H9 (cell line): ENCODE measurements around the gene SLF1. TPM values are rescaled to one million over a fixed set of nuclear protein-coding genes. Genes with fewer than 3 reads are reported as not detected.

Source experiments
- DNase-seq: peaks from one replicate; pipeline ENCODE4 v3.0.0-alpha.2; 2017
- H2AFZ ChIP-seq: one replicate; pipeline ENCODE4 v1.6.1; 2013; ENCODE audit warnings: mild to moderate bottlenecking, low read length, control low read depth, moderate library complexity
- H2AK5ac ChIP-seq: 2 replicates; pipeline ENCODE4 v1.6.1; 2013; ENCODE audit warnings: low read length, control low read depth, mixed read lengths; ENCODE audit not compliant: insufficient read length
- H2BK120ac ChIP-seq: one replicate; pipeline ENCODE4 v1.6.1; 2013; ENCODE audit warnings: low read depth, mild to moderate bottlenecking, low read length, control low read depth, inconsistent platforms; ENCODE audit not compliant: poor library complexity, severe bottlenecking
- H2BK12ac ChIP-seq: 2 replicates; pipeline ENCODE4 v1.6.1; 2013; ENCODE audit warnings: low read length, control low read depth, mixed read lengths, low read depth; ENCODE audit not compliant: insufficient read length
- H2BK15ac ChIP-seq: 2 replicates; pipeline ENCODE4 v1.6.1; 2013; ENCODE audit warnings: low read depth, low read length, control low read depth
- H2BK20ac ChIP-seq: one replicate; pipeline ENCODE4 v1.6.1; 2013; ENCODE audit warnings: low read depth, mild to moderate bottlenecking, low read length, control low read depth, inconsistent platforms; ENCODE audit not compliant: poor library complexity, severe bottlenecking
- H2BK5ac ChIP-seq: 2 replicates; pipeline ENCODE4 v1.6.1; 2013; ENCODE audit warnings: low read length, control low read depth, mixed read lengths; ENCODE audit not compliant: insufficient read length
- H3K14ac ChIP-seq: 2 replicates; pipeline ENCODE4 v1.6.1; 2013; ENCODE audit warnings: low read length, control low read depth; ENCODE audit not compliant: insufficient read depth
- H3K18ac ChIP-seq: 2 replicates; pipeline ENCODE4 v1.6.1; 2013; ENCODE audit warnings: low read depth, mild to moderate bottlenecking, mixed read lengths, low read length, control low read depth; ENCODE audit not compliant: insufficient read length
- H3K23ac ChIP-seq: 2 replicates; pipeline ENCODE4 v1.6.1; 2013; ENCODE audit warnings: low read length, control low read depth, mixed read lengths, low read depth; ENCODE audit not compliant: insufficient read length
- H3K23me2 ChIP-seq: 2 replicates; pipeline ENCODE4 v1.6.1; 2013; ENCODE audit warnings: low read depth, mild to moderate bottlenecking, mixed read lengths, low read length, control low read depth; ENCODE audit not compliant: insufficient read length, poor library complexity, severe bottlenecking
- H3K27ac ChIP-seq: 2 replicates; pipeline ENCODE4 v1.5.1; 2013; ENCODE audit warnings: low read length, control low read depth, mixed read lengths, low read depth; ENCODE audit not compliant: insufficient read length
- H3K27me3 ChIP-seq: 2 replicates; pipeline ENCODE4 v1.6.1; 2013; ENCODE audit warnings: low read length, control low read depth, inconsistent platforms; ENCODE audit not compliant: insufficient read depth
- H3K4ac ChIP-seq: 2 replicates; pipeline ENCODE4 v1.6.1; 2013; ENCODE audit warnings: low read depth, mild to moderate bottlenecking, control low read depth, inconsistent platforms, low read length, moderate library complexity
- H3K4me1 ChIP-seq: 2 replicates; pipeline ENCODE4 v1.6.1; 2013; ENCODE audit warnings: low read length, control low read depth, inconsistent platforms; ENCODE audit not compliant: insufficient read depth
- H3K4me2 ChIP-seq: 2 replicates; pipeline ENCODE4 v1.6.1; 2013; ENCODE audit warnings: low read length, control low read depth, mixed read lengths; ENCODE audit not compliant: insufficient read length, insufficient read depth
- H3K56ac ChIP-seq: 2 replicates; pipeline ENCODE4 v1.6.1; 2013; ENCODE audit warnings: low read depth, mild to moderate bottlenecking, mixed read lengths, low read length, control low read depth; ENCODE audit not compliant: insufficient read length
- H3K79me1 ChIP-seq: 2 replicates; pipeline ENCODE4 v1.6.1; 2013; ENCODE audit warnings: low read depth, mild to moderate bottlenecking, moderate library complexity, low read length, control low read depth, inconsistent platforms; ENCODE audit not compliant: insufficient read depth, poor library complexity, severe bottlenecking
- H3K79me2 ChIP-seq: 2 replicates; pipeline ENCODE4 v1.6.1; 2013; ENCODE audit warnings: low read length, control low read depth, inconsistent platforms; ENCODE audit not compliant: insufficient read depth
- H3K9ac ChIP-seq: 2 replicates; pipeline ENCODE4 v1.6.1; 2013; ENCODE audit warnings: low read length, control low read depth, mixed read lengths; ENCODE audit not compliant: insufficient read length; ENCODE audit errors: extremely low read depth
- H3K9me3 ChIP-seq: one replicate; pipeline ENCODE4 v1.6.1; 2013; ENCODE audit warnings: low read depth, low read length, inconsistent platforms; ENCODE audit not compliant: control insufficient read depth
- H3T11ph ChIP-seq: one replicate; pipeline ENCODE4 v1.6.1; 2013; ENCODE audit warnings: mild to moderate bottlenecking, low read length, control low read depth, inconsistent platforms
- H4K20me1 ChIP-seq: one replicate; pipeline ENCODE4 v1.6.1; 2013; ENCODE audit not compliant: control insufficient read depth, insufficient read length, insufficient read depth
- H4K5ac ChIP-seq: 2 replicates; pipeline ENCODE4 v1.6.1; 2013; ENCODE audit warnings: low read depth, mild to moderate bottlenecking, mixed read lengths, low read length, control low read depth; ENCODE audit not compliant: insufficient read length
- H4K8ac ChIP-seq: replicated peaks from 2 replicates; pipeline ENCODE4 v1.6.1; 2013; ENCODE audit warnings: low read length, control low read depth, mixed read lengths, low read depth; ENCODE audit not compliant: insufficient read length
- H4K91ac ChIP-seq: 2 replicates; pipeline ENCODE4 v1.6.1; 2013; ENCODE audit warnings: low read depth, mild to moderate bottlenecking, moderate library complexity, mixed read lengths, low read length, control low read depth; ENCODE audit not compliant: insufficient read length
- H3K27ac Mint-ChIP-seq, 3 experiments: 2 replicates in 2 of 3; 3 replicates in 1 of 3; pipeline ENCODE4 v1.8.0; 2020 to 2021; ENCODE audit warnings: mixed read lengths in 3 of 3, mild to moderate bottlenecking in 1 of 3, moderate library complexity in 1 of 3
- H3K27me3 Mint-ChIP-seq: 2 replicates; pipeline ENCODE4 v1.8.0; 2021; ENCODE audit warnings: low read depth, mild to moderate bottlenecking, moderate library complexity, mixed read lengths
- H3K36me3 Mint-ChIP-seq, 3 experiments: 2 replicates in 2 of 3; 3 replicates in 1 of 3; pipeline ENCODE4 v1.8.0; 2020 to 2021; ENCODE audit warnings: low read depth in 3 of 3, mixed read lengths in 3 of 3; ENCODE audit not compliant: insufficient read depth in 1 of 3
- H3K4me1 Mint-ChIP-seq, 2 experiments: 2 replicates each; pipeline ENCODE4 v1.8.0; 2020; ENCODE audit warnings: mixed read lengths in 2 of 2
- H3K4me3 Mint-ChIP-seq, 2 experiments: 2 replicates in 1 of 2; 3 replicates in 1 of 2; pipeline ENCODE4 v1.8.0; 2020 to 2021; ENCODE audit warnings: mild to moderate bottlenecking in 2 of 2, mixed read lengths in 2 of 2, moderate library complexity in 1 of 2
- H3K9me3 Mint-ChIP-seq, 2 experiments: 2 replicates in 1 of 2; 3 replicates in 1 of 2; pipeline ENCODE4 v1.8.0; 2020; ENCODE audit warnings: mild to moderate bottlenecking in 2 of 2, mixed read lengths in 2 of 2, moderate library complexity in 1 of 2
- WGBS: extraction: QIAGEN DNeasy Blood & Tissue Kit; methylation state at CpG from one replicate; pipeline ENCODE4 v1.1.7; 2013; ENCODE audit warnings: missing lambda C conversion rate, low lambda C conversion rate, mixed read lengths; ENCODE audit not compliant: insufficient read length; ENCODE audit errors: extremely low coverage; 5-methylcytosine and 5-hydroxymethylcytosine counted together
- total RNA-seq: library from RNA; stranded (reverse); gene quantifications from 2 replicates; pipeline ENCODE4 v1.2.1, GENCODE V29; 2021
- TF ChIP-seq, protein P1 (sequence below): fragments of 200-600 bp; sonication (generic); conservative IDR thresholded peaks from 3 replicates; pipeline ENCODE4 v1.8.0; 2021; ENCODE audit warnings: antibody characterized with exemption, mild to moderate bottlenecking

SLF1 gene
- total RNA-seq, 1 experiment from 2014 or later, result 12.5 TPM

DNA sequence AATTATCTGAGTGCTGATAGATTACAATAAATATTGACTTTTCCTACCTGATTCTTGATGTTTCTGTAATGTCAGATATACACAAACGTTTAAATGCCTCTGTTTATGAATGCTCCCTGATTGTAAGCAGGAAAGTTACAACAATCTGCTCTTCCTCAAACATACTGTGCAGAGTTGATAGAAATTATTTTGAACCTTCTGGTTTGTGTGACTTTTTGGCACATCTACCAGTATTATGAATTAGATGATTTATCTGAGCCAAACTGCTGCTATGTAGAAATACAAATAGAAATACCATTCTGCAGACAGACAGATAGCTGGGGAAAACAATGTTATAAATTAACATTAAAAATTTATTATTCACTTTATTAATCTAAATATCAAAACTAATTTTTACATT lies 113.0 kb downstream of the SLF1 start:
- Mint-ChIP-seq H3K27ac (no peak overlapping the region; a peak in 1 of 7 replicates), H3K27me3 (no peaks in the 10 kb centered on the region), H3K4me1 (peaks cover 8% of the 10 kb centered on the region in 2 experiments), H3K36me3 (no peaks in the 10 kb centered on the region), H3K4me3 (no peak overlapping the region), H3K9me3 (no peaks in the 10 kb centered on the region)
- no peak overlapping the region for H4K8ac ChIP-seq
- H2AK5ac ChIP-seq, result no peak overlapping the region
- H3K23ac ChIP-seq, result no peak overlapping the region
- no peak overlapping the region for H3T11ph ChIP-seq
- H3K9me3 ChIP-seq, result no peaks in the 10 kb centered on the region
- no peak overlapping the region for H2BK20ac ChIP-seq
- H4K20me1 ChIP-seq, result no peaks in the 10 kb centered on the region
- H3K27ac ChIP-seq, result no peak overlapping the region
- H4K91ac ChIP-seq, result no peak overlapping the region
- H3K18ac ChIP-seq, result no peak overlapping the region
- H3K9ac ChIP-seq, result no peak overlapping the region
- no peak overlapping the region for H2BK15ac ChIP-seq
- no peak overlapping the region for H2BK5ac ChIP-seq
- no peaks in the 10 kb centered on the region for H3K79me1 ChIP-seq
- no peak overlapping the region for H4K5ac ChIP-seq
- H3K79me2 ChIP-seq, result no peaks in the 10 kb centered on the region
- DNase-seq, result no peak
- H3K23me2 ChIP-seq, result no peaks in the 10 kb centered on the region
- H3K27me3 ChIP-seq, result no peaks in the 10 kb centered on the region
- H3K4me1 ChIP-seq, result no peaks in the 10 kb centered on the region
- H3K4ac ChIP-seq, result no peak overlapping the region
- TF ChIP-seq, protein P1, sequence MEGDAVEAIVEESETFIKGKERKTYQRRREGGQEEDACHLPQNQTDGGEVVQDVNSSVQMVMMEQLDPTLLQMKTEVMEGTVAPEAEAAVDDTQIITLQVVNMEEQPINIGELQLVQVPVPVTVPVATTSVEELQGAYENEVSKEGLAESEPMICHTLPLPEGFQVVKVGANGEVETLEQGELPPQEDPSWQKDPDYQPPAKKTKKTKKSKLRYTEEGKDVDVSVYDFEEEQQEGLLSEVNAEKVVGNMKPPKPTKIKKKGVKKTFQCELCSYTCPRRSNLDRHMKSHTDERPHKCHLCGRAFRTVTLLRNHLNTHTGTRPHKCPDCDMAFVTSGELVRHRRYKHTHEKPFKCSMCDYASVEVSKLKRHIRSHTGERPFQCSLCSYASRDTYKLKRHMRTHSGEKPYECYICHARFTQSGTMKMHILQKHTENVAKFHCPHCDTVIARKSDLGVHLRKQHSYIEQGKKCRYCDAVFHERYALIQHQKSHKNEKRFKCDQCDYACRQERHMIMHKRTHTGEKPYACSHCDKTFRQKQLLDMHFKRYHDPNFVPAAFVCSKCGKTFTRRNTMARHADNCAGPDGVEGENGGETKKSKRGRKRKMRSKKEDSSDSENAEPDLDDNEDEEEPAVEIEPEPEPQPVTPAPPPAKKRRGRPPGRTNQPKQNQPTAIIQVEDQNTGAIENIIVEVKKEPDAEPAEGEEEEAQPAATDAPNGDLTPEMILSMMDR, result no peak
- H3K4me2 ChIP-seq, result no peak overlapping the region
- H2BK120ac ChIP-seq, result no peak overlapping the region
- no CpG with 5 or more reads among the region's 1 CpG for WGBS
- H2AFZ ChIP-seq, result no peak overlapping the region
- H2BK12ac ChIP-seq, result no peak overlapping the region
- no peak overlapping the region for H3K56ac ChIP-seq
- no peak overlapping the region for H3K14ac ChIP-seq
